Measurements from ENCODE around the gene TLL1.

- TF ChIP-seq CTCF (conservative IDR thresholded peaks at IDR 0.05) (no peak), ZFX (IDR thresholded peaks at IDR 0.05) (no peak)
These were observed 1.2 kb downstream of the TLL1 start for GRCh38 chr4:165874072-165874790.

Data from C4-2B (cell line).